MM.1S (cell line): ENCODE data around the gene SFMBT2.

Experiments
- DNase-seq: peaks from one replicate; pipeline ENCODE4 v3.0.0-alpha.2; 2015
- H2AFZ ChIP-seq: fragments of 300-600 bp; sonication (generic); 2 replicates; pipeline ENCODE4 v1.6.0; 2016; ENCODE audit warnings: antibody characterized with exemption, low read length
- H3F3A ChIP-seq: fragments of 300-600 bp; sonication (generic); 2 replicates; pipeline ENCODE4 v1.6.1; 2016; ENCODE audit warnings: mild to moderate bottlenecking, antibody characterized with exemption, low read length, moderate library complexity, mixed read lengths; ENCODE audit not compliant: insufficient read depth
- H3K27ac ChIP-seq: fragments of 300-600 bp; sonication (generic); 2 replicates; pipeline ENCODE4 v1.5.1; 2016; ENCODE audit warnings: mild to moderate bottlenecking, low read length
- H3K27me3 ChIP-seq: fragments of 300-600 bp; sonication (generic); replicated peaks from 2 replicates; pipeline ENCODE4 v1.6.0; 2016; ENCODE audit warnings: low read length; ENCODE audit not compliant: insufficient read depth
- H3K36me3 ChIP-seq: fragments of 300-600 bp; sonication (generic); replicated peaks from 2 replicates; pipeline ENCODE4 v1.6.1; 2016; ENCODE audit warnings: mild to moderate bottlenecking, low read length, mixed read lengths; ENCODE audit not compliant: insufficient read depth
- H3K4me1 ChIP-seq: fragments of 300-600 bp; sonication (generic); 2 replicates; pipeline ENCODE4 v1.6.1; 2016; ENCODE audit warnings: low read length, mixed read lengths
- H3K4me2 ChIP-seq: fragments of 300-600 bp; sonication (generic); 2 replicates; pipeline ENCODE4 v1.6.0; 2016; ENCODE audit warnings: low read depth, low read length
- H3K4me3 ChIP-seq: fragments of 300-600 bp; sonication (generic); 2 replicates; pipeline ENCODE4 v1.5.1; 2016; ENCODE audit warnings: low read length, mixed read lengths
- H3K79me2 ChIP-seq: fragments of 300-600 bp; sonication (generic); 2 replicates; pipeline ENCODE4 v1.6.1; 2016; ENCODE audit warnings: mixed run types, low read length, mixed read lengths
- H3K9ac ChIP-seq: fragments of 300-600 bp; sonication (generic); 2 replicates; pipeline ENCODE4 v1.6.1; 2016; ENCODE audit warnings: low read length, mixed read lengths
- H3K9me2 ChIP-seq: fragments of 300-600 bp; sonication (generic); replicated peaks from 2 replicates; pipeline ENCODE4 v1.6.1; 2016; ENCODE audit warnings: mild to moderate bottlenecking, low read length, mixed read lengths; ENCODE audit not compliant: insufficient read depth
- H3K9me3 ChIP-seq: fragments of 300-600 bp; sonication (generic); replicated peaks from 2 replicates; pipeline ENCODE4 v1.6.1; 2016; ENCODE audit warnings: mild to moderate bottlenecking, low read length, mixed read lengths; ENCODE audit not compliant: insufficient read depth
- H4K20me1 ChIP-seq: fragments of 300-600 bp; sonication (generic); 2 replicates; pipeline ENCODE4 v1.6.1; 2016; ENCODE audit warnings: mild to moderate bottlenecking, low read length, moderate library complexity, mixed read lengths; ENCODE audit not compliant: insufficient read depth
- EZH2 ChIP-seq: fragments of 300-600 bp; sonication (generic); optimal IDR thresholded peaks from 2 replicates; pipeline ENCODE3; 2017; ENCODE audit warnings: low read depth, mild to moderate bottlenecking, antibody characterized with exemption, low read length, mixed read lengths
- EZH2phosphoT487 ChIP-seq: fragments of 300-600 bp; sonication (generic); IDR thresholded peaks from 2 replicates; pipeline ENCODE4 v1.6.1; 2018; ENCODE audit warnings: antibody characterized with exemption, low read length
- TF ChIP-seq, protein P1 (sequence below): fragments of 300-600 bp; sonication (generic); IDR thresholded peaks from 2 replicates; pipeline ENCODE4 v1.5.1; 2016; ENCODE audit warnings: antibody characterized with exemption, low read length, mixed read lengths

Gene SFMBT2

GRCh38 chr10:7121154-7121797 is 289.6 kb downstream of the SFMBT2 start:
- H3F3A ChIP-seq: no peaks in the 10 kb centered on the region
- H2AFZ ChIP-seq: no peak overlapping the region
- H3K4me1 ChIP-seq: no peaks in the 10 kb centered on the region
- no peaks in the 10 kb centered on the region for H4K20me1 ChIP-seq
- DNase-seq: peak; percentile 44
- H3K9ac ChIP-seq: no peak overlapping the region
- no peaks in the 10 kb centered on the region for H3K36me3 ChIP-seq
- H3K9me2 ChIP-seq: no peaks in the 10 kb centered on the region
- H3K27me3 ChIP-seq: no peaks in the 10 kb centered on the region
- H3K4me3 ChIP-seq: no peak overlapping the region
- no peaks in the 10 kb centered on the region for H3K9me3 ChIP-seq
- H3K79me2 ChIP-seq: no peaks in the 10 kb centered on the region
- H3K4me2 ChIP-seq: no peak overlapping the region
- no peak overlapping the region for H3K27ac ChIP-seq
- no peak for TF ChIP-seq EZH2
- TF ChIP-seq, protein P1, sequence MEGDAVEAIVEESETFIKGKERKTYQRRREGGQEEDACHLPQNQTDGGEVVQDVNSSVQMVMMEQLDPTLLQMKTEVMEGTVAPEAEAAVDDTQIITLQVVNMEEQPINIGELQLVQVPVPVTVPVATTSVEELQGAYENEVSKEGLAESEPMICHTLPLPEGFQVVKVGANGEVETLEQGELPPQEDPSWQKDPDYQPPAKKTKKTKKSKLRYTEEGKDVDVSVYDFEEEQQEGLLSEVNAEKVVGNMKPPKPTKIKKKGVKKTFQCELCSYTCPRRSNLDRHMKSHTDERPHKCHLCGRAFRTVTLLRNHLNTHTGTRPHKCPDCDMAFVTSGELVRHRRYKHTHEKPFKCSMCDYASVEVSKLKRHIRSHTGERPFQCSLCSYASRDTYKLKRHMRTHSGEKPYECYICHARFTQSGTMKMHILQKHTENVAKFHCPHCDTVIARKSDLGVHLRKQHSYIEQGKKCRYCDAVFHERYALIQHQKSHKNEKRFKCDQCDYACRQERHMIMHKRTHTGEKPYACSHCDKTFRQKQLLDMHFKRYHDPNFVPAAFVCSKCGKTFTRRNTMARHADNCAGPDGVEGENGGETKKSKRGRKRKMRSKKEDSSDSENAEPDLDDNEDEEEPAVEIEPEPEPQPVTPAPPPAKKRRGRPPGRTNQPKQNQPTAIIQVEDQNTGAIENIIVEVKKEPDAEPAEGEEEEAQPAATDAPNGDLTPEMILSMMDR: peak; percentile 72

- Histone ChIP-seq H3K27ac (no peak overlapping the region), H3K79me2 (no peaks in the 10 kb centered on the region), H3K36me3 (no peaks in the 10 kb centered on the region), H4K20me1 (no peaks in the 10 kb centered on the region), H3K4me2 (no peak overlapping the region), H3F3A (no peaks in the 10 kb centered on the region), H3K9ac (no peak overlapping the region), H3K9me3 (no peaks in the 10 kb centered on the region), H3K9me2 (no peaks in the 10 kb centered on the region), H3K4me3 (no peak overlapping the region), H2AFZ (no peak overlapping the region), H3K27me3 (no peaks in the 10 kb centered on the region), H3K4me1 (no peaks in the 10 kb centered on the region)
- TF ChIP-seq EZH2 (no peak), EZH2phosphoT487 (no peak)
- TF ChIP-seq, protein P1: no peak
- no peak for DNase-seq
Measured at GRCh38 chr10:7119325-7120015, 291.4 kb downstream of the SFMBT2 start.

- Histone ChIP-seq H4K20me1 (no peaks in the 10 kb centered on the region), H3F3A (no peaks in the 10 kb centered on the region), H3K36me3 (no peaks in the 10 kb centered on the region), H2AFZ (no peak overlapping the region), H3K27me3 (no peaks in the 10 kb centered on the region), H3K9me2 (no peaks in the 10 kb centered on the region), H3K9ac (no peak overlapping the region), H3K9me3 (no peaks in the 10 kb centered on the region), H3K4me2 (no peak overlapping the region), H3K27ac (no peak overlapping the region), H3K79me2 (no peaks in the 10 kb centered on the region), H3K4me1 (no peaks in the 10 kb centered on the region), H3K4me3 (no peak overlapping the region)
- no peak for DNase-seq
- TF ChIP-seq EZH2 (no peak), EZH2phosphoT487 (no peak)
- TF ChIP-seq, protein P1: no peak
Measured at GRCh38 chr10:7117806-7118674, 292.8 kb downstream of the SFMBT2 start.
